Measurements from ENCODE around the gene STAG2. TPM values are rescaled to one million over a fixed set of nuclear protein-coding genes. Genes with fewer than 3 reads are reported as not detected.

The STAG2 gene
- total RNA-seq, 2 experiments from 2014 or later, result 89.5 to 107 TPM

GRCh38 chrX:123962006-123962467 is 531 bp downstream of the STAG2 start:
- H3K4me3 Mint-ChIP-seq, result peak overlapping the region; percentile 92
- DNase-seq, result peak; percentile 13
- CTCF ChIA-PET, result interaction anchor here (0.8 kb wide), 1 partner anchor 344 kb away, joined by 3 read pairs; no protein-coding TSS in a partner anchor
- peaks cover 32% of the 10 kb centered on the region for H3K4me1 Mint-ChIP-seq
- peaks cover 19% of the 10 kb centered on the region for H3K36me3 Mint-ChIP-seq (ENCODE audit: low read depth)
- peak overlapping the region; percentile 96 for H3K27ac Mint-ChIP-seq
- H3K27me3 Mint-ChIP-seq, result no peaks in the 10 kb centered on the region
- H3K9me3 Mint-ChIP-seq, result no peaks in the 10 kb centered on the region
- POLR2A ChIA-PET, result no interaction called here

GRCh38 chrX:123962794-123963373 is 1.4 kb downstream of the STAG2 start:
- no peaks in the 10 kb centered on the region for H3K9me3 Mint-ChIP-seq
- peaks cover 19% of the 10 kb centered on the region for H3K36me3 Mint-ChIP-seq (ENCODE audit: low read depth)
- H3K27ac Mint-ChIP-seq, result peak overlapping the region; percentile 96
- H3K4me3 Mint-ChIP-seq, result peak overlapping the region; percentile 92
- peak; percentile 79 for DNase-seq
- H3K4me1 Mint-ChIP-seq, result peaks cover 34% of the 10 kb centered on the region
- ChIA-PET POLR2A (interaction anchor here (0.6 kb wide), 1 partner anchor 88 kb away, joined by 6 read pairs; no protein-coding TSS in a partner anchor), CTCF (no interaction called here)
- no peaks in the 10 kb centered on the region for H3K27me3 Mint-ChIP-seq

- Mint-ChIP-seq H3K36me3 (ENCODE audit: low read depth) (peaks cover 19% of the 10 kb centered on the region), H3K4me3 (peak overlapping the region; percentile 92), H3K4me1 (peaks cover 42% of the 10 kb centered on the region), H3K9me3 (no peaks in the 10 kb centered on the region), H3K27ac (peak overlapping the region; percentile 96), H3K27me3 (no peaks in the 10 kb centered on the region)
- no peak for DNase-seq
- POLR2A ChIA-PET, result no interaction called here
- CTCF ChIA-PET, result interaction anchor here (0.5 kb wide), 1 partner anchor 9 kb away, joined by 4 read pairs; no protein-coding TSS in a partner anchor
Measured at GRCh38 chrX:123964156-123964834, 2.8 kb downstream of the STAG2 start.

- no peaks in the 10 kb centered on the region for H3K9me3 Mint-ChIP-seq
- CTCF ChIA-PET, result no interaction called here
- no peaks in the 10 kb centered on the region for H3K27me3 Mint-ChIP-seq
- peak overlapping the region; percentile 31 for H3K27ac Mint-ChIP-seq
- no peak for DNase-seq
- H3K4me3 Mint-ChIP-seq, result no peak overlapping the region
- peaks cover 51% of the 10 kb centered on the region for H3K4me1 Mint-ChIP-seq
- H3K36me3 Mint-ChIP-seq (ENCODE audit: low read depth), result peaks cover 24% of the 10 kb centered on the region
- POLR2A ChIA-PET, result no interaction called here
Measured at GRCh38 chrX:123965712-123966111, 4.2 kb downstream of the STAG2 start.

GRCh38 chrX:123967497-123967896 is 6.0 kb downstream of the STAG2 start:
- DNase-seq, result no peak
- no peaks in the 10 kb centered on the region for H3K9me3 Mint-ChIP-seq
- no peak overlapping the region for H3K27ac Mint-ChIP-seq
- no peaks in the 10 kb centered on the region for H3K27me3 Mint-ChIP-seq
- ChIA-PET POLR2A (no interaction called here), CTCF (no interaction called here)
- no peak overlapping the region for H3K4me3 Mint-ChIP-seq
- H3K36me3 Mint-ChIP-seq (ENCODE audit: low read depth), result peaks cover 18% of the 10 kb centered on the region
- H3K4me1 Mint-ChIP-seq, result peaks cover 59% of the 10 kb centered on the region

- Mint-ChIP-seq H3K4me3 (no peak overlapping the region), H3K4me1 (peaks cover 59% of the 10 kb centered on the region), H3K9me3 (no peaks in the 10 kb centered on the region), H3K27ac (no peak overlapping the region), H3K27me3 (no peaks in the 10 kb centered on the region), H3K36me3 (ENCODE audit: low read depth) (peaks cover 11% of the 10 kb centered on the region)
- ChIA-PET POLR2A (no interaction called here), CTCF (interaction anchor here (0.6 kb wide), 1 partner anchor 180 kb away, joined by 4 read pairs; no protein-coding TSS in a partner anchor)
- DNase-seq, result no peak
Measured at GRCh38 chrX:123968383-123969050, 7.0 kb downstream of the STAG2 start.

GRCh38 chrX:123971982-123972381 is 10.5 kb downstream of the STAG2 start:
- POLR2A ChIA-PET, result no interaction called here
- Mint-ChIP-seq H3K4me1 (peaks cover 38% of the 10 kb centered on the region), H3K27ac (no peak overlapping the region), H3K9me3 (no peaks in the 10 kb centered on the region), H3K36me3 (ENCODE audit: low read depth) (peaks cover 5% of the 10 kb centered on the region), H3K27me3 (no peaks in the 10 kb centered on the region), H3K4me3 (no peak overlapping the region)
- CTCF ChIA-PET, result no interaction called here
- no peak for DNase-seq

GRCh38 chrX:123973921-123974320 is 12.4 kb downstream of the STAG2 start:
- no peak overlapping the region for H3K27ac Mint-ChIP-seq
- H3K36me3 Mint-ChIP-seq (ENCODE audit: low read depth), result peaks cover 5% of the 10 kb centered on the region
- H3K4me3 Mint-ChIP-seq, result no peak overlapping the region
- peaks cover 34% of the 10 kb centered on the region for H3K4me1 Mint-ChIP-seq
- ChIA-PET CTCF (no interaction called here), POLR2A (no interaction called here)
- no peaks in the 10 kb centered on the region for H3K27me3 Mint-ChIP-seq
- no peak for DNase-seq
- H3K9me3 Mint-ChIP-seq, result no peaks in the 10 kb centered on the region

- H3K4me3 Mint-ChIP-seq, result no peak overlapping the region
- POLR2A ChIA-PET, result no interaction called here
Measured at GRCh38 chrX:123975180-123975579, 13.7 kb downstream of the STAG2 start.

GRCh38 chrX:123976706-123977316 is 15.3 kb downstream of the STAG2 start:
- Mint-ChIP-seq H3K27ac (no peak overlapping the region), H3K36me3 (ENCODE audit: low read depth) (no peaks in the 10 kb centered on the region), H3K9me3 (no peaks in the 10 kb centered on the region), H3K4me3 (no peak overlapping the region), H3K27me3 (no peaks in the 10 kb centered on the region), H3K4me1 (peaks cover 32% of the 10 kb centered on the region)
- POLR2A ChIA-PET, result interaction anchor here (0.6 kb wide), 1 partner anchor 9 kb away, joined by 3 read pairs; no protein-coding TSS in a partner anchor
- CTCF ChIA-PET, result interaction anchor here (0.6 to 2.0 kb wide), 4 partner anchors 18 to 369 kb away, joined by 3 to 4 read pairs (median 3); partner anchors contain the start of gene SH2D1A
- no peak for DNase-seq

More at GRCh38 chrX:123975180-123975579, 13.7 kb downstream of the STAG2 start:
- Mint-ChIP-seq H3K36me3 (ENCODE audit: low read depth) (peaks cover 3% of the 10 kb centered on the region), H3K27me3 (no peaks in the 10 kb centered on the region), H3K4me1 (peaks cover 35% of the 10 kb centered on the region), H3K9me3 (no peaks in the 10 kb centered on the region), H3K27ac (no peak overlapping the region)
- DNase-seq, result no peak
- CTCF ChIA-PET, result no interaction called here

- POLR2A ChIA-PET, result no interaction called here
- Mint-ChIP-seq H3K4me3 (no peak overlapping the region), H3K4me1 (peaks cover 31% of the 10 kb centered on the region), H3K27ac (no peak overlapping the region), H3K9me3 (no peaks in the 10 kb centered on the region), H3K27me3 (no peaks in the 10 kb centered on the region), H3K36me3 (ENCODE audit: low read depth) (no peaks in the 10 kb centered on the region)
- CTCF ChIA-PET, result no interaction called here
- no peak for DNase-seq
Measured at GRCh38 chrX:123983240-123983639, 21.7 kb downstream of the STAG2 start.

- H3K4me3 Mint-ChIP-seq, result no peak overlapping the region
- no peak overlapping the region for H3K27ac Mint-ChIP-seq
- no peak for DNase-seq
- ChIA-PET CTCF (no interaction called here), POLR2A (interaction anchor here (0.6 kb wide), 1 partner anchor 10 kb away, joined by 3 read pairs; no protein-coding TSS in a partner anchor)
- peaks cover 40% of the 10 kb centered on the region for H3K4me1 Mint-ChIP-seq
- H3K36me3 Mint-ChIP-seq (ENCODE audit: low read depth), result peaks cover 3% of the 10 kb centered on the region
- no peaks in the 10 kb centered on the region for H3K27me3 Mint-ChIP-seq
- no peaks in the 10 kb centered on the region for H3K9me3 Mint-ChIP-seq
Measured at GRCh38 chrX:123986377-123986776, 24.9 kb downstream of the STAG2 start.
